Right kidney (tissue), 1 donor: Measurements from ENCODE around the gene PHAF1.

Experiments used
- DNase-seq: peaks from one replicate; pipeline ENCODE4 v3.0.0-alpha.2; 2016

The PHAF1 gene

DNA sequence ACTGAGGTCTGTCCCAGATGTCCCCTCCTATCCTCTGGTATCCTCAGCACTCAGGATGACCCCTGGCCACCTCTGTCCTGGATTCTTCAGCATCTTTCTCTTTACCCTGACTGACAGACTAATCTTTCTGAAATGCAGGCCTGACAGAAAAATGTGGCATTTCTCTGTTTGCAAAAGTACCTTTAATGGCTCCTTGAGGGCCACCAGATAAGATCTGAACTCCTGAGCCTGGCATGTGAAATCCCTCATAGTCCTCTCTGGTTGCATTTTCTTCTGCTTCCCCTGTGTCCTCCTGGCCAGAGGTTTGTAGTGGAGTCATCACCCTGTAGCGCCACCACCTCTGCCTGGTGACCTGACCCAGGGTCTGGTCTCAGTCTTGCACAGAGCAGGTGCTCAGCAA is 87.1 kb downstream of the PHAF1 start:
- no peak for DNase-seq

DNA sequence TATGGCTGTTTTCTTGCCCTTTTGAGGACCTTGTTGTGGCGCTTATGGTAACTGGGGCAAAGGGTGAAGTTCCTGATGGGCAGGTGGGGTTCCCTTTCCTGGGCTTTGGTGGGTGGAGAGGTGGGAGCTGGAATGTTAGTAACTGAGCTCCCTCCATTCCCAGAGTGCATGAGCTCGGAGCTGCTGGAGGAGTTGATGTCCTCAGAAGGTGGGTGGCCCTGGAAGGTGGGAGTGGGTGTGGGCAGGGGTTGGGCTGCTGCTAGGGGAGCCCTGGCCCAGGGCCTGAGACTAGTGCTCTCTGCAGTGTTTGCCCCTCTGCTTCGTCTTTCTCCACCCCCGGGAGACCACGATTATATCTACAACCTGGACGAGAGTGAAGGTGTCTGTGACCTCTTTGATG is 88.0 kb downstream of the PHAF1 start:
- no peak for DNase-seq
